Esophagus (tissue), 2 donors: ENCODE measurements around the gene PDE4B. TPM values are rescaled to one million over a fixed set of nuclear protein-coding genes. Genes with fewer than 3 reads are reported as not detected.

Experiments
- H3K27ac ChIP-seq, 2 donors: one replicate each; pipeline ENCODE4 v1.5.1; 2013; ENCODE audit warnings: low read depth in 2 of 2, mild to moderate bottlenecking in 2 of 2, inconsistent platforms in 1 of 2, low read length in 1 of 2, moderate library complexity in 1 of 2
- H3K27me3 ChIP-seq, 2 donors: one replicate each; pipeline ENCODE4 v1.6.1; 2013; ENCODE audit warnings: low read length in 2 of 2, control low read depth in 1 of 2, mild to moderate bottlenecking in 1 of 2; ENCODE audit not compliant: insufficient read depth in 2 of 2, control insufficient read depth in 1 of 2
- H3K36me3 ChIP-seq, 2 donors: one replicate each; pipeline ENCODE4 v1.6.1; 2013; ENCODE audit warnings: low read length in 1 of 2; ENCODE audit not compliant: control insufficient read depth in 2 of 2, insufficient read depth in 2 of 2
- H3K4me1 ChIP-seq, 2 donors: one replicate each; pipeline ENCODE4 v1.6.1; 2013; ENCODE audit warnings: low read length in 1 of 2; ENCODE audit not compliant: control insufficient read depth in 2 of 2, insufficient read depth in 2 of 2
- H3K4me3 ChIP-seq, 2 donors: one replicate each; pipeline ENCODE4 v1.5.1; 2013; ENCODE audit warnings: low read length in 2 of 2, mild to moderate bottlenecking in 2 of 2, low read depth in 1 of 2, moderate library complexity in 1 of 2
- H3K9me3 ChIP-seq, 2 donors: one replicate each; pipeline ENCODE4 v1.6.1; 2013; ENCODE audit warnings: mild to moderate bottlenecking in 2 of 2, low read depth in 1 of 2, low read length in 1 of 2, moderate library complexity in 1 of 2; ENCODE audit not compliant: control insufficient read depth in 2 of 2, insufficient read depth in 1 of 2
- WGBS, 2 donors: extraction: QIAGEN DNeasy Blood & Tissue Kit; methylation state at CpG; one replicate each; pipeline ENCODE4 v1.1.7; 2013; 5-methylcytosine and 5-hydroxymethylcytosine counted together
- polyA plus RNA-seq, 2 donors: library from polyadenylated mRNA; stranded (reverse); fragments of 200-250 nt; gene quantifications; one replicate each; pipeline ENCODE4 v1.2.3, GENCODE V29; 2013
- donor health status: healthy with polysubstance abuse.
- donor health status: Bipolar disorder and iron deficiency.

Gene PDE4B
- polyA plus RNA-seq, 2 donors, result 0.51 to 1.4 TPM

DNA sequence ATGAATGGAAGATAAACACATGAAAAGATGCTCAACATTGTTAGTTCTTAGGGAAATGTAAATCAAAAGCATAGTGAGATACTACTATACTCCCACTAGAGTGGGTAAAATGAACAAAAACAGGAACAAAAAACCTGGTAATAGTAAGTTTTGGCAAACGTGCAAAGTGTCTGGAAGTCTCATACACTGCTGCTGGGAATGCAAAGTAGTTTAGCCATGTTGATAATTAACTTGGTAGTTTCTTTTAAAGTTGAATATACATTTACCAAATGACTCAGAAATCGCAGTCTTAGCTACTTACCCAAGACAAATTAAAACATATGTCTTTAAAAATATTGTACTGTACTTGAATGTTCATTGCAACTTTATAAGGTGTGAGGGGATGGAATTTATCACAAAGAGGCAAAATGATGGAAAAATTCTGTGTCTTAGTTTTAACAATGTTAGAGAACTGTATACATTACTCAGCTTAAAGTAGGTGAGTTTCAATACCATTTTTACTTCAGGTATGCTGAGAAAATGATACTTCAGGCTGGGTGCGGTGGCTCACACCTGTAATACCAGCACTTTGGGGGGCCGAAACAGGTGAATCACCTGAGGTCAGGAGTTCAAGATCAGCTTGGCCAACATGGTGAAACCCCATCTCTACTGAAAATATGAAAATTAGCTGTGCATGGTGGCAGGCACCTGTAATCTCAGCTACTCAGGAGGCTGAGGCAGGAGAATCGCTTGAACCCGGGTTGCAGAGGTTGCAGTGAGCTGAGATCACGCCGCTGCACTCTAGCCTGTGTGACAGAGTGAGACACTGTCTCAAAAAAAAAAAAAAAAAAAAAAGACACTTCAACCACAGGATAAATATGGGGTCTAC lies 102.3 kb downstream of the PDE4B start:
- Histone ChIP-seq H3K36me3 (no peaks in the 10 kb centered on the region), H3K4me1 (no peaks in the 10 kb centered on the region), H3K9me3 (no peaks in the 10 kb centered on the region), H3K27me3 (no peaks in the 10 kb centered on the region), H3K4me3 (no peak overlapping the region), H3K27ac (no peak overlapping the region)
- WGBS, 2 donors, result 74 to 75% methylated on average over 8 of the region's 8 CpGs

DNA sequence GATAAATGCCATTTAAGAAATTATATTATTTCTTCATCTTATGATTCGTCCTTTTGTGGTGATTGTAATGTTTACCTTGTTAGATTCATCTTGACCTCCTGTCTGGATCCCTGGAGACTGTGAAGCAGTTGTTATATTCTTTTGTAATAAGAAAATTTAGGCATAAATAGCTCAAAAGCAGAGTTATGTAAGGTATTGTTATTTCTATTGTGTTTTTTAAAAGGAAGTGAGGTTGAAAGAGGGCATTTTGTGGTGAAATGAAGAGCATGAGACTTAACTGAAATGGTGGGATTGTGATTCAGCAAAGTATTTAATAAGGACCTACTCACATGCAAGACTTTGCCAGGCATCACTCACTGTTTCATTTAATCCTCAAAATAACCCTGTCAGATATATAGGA lies 104.0 kb downstream of the PDE4B start:
- H3K9me3 ChIP-seq, result no peaks in the 10 kb centered on the region
- no peak overlapping the region for H3K4me3 ChIP-seq
- WGBS, 2 donors, result 41 to 45% methylated on average over 1 of the region's 1 CpG

DNA sequence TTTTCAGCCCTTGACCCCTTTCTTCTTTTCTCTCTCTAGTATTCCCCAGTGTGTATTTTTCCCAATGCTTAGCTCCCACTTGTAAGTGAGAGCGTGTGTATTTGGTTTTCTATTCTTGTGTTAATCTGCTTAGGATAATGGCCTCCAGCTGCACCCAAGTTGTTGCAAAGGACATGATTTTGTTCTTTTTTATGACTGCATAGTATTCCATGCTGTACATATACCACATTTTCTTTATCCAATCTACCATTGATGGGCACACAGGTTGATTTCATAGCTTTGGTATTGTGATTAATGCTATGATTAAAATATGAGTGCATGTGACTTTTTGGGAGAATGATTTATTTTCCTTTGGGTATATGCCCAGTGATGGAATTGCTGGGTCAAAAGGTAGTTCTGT lies 104.8 kb downstream of the PDE4B start:
- no peaks in the 10 kb centered on the region for H3K9me3 ChIP-seq
- no peaks in the 10 kb centered on the region for H3K27me3 ChIP-seq
- no peak overlapping the region for H3K4me3 ChIP-seq
- H3K36me3 ChIP-seq, result no peaks in the 10 kb centered on the region
- H3K4me1 ChIP-seq, result no peaks in the 10 kb centered on the region
- no peak overlapping the region for H3K27ac ChIP-seq
- 67 to 72% methylated on average over 1 of the region's 1 CpG for WGBS, 2 donors

More for the DNA sequence above, 104.0 kb downstream of the PDE4B start:
- H3K4me1 ChIP-seq, result no peaks in the 10 kb centered on the region
- H3K36me3 ChIP-seq, result no peaks in the 10 kb centered on the region
- H3K27ac ChIP-seq, result no peak overlapping the region
- H3K27me3 ChIP-seq, result no peaks in the 10 kb centered on the region

DNA sequence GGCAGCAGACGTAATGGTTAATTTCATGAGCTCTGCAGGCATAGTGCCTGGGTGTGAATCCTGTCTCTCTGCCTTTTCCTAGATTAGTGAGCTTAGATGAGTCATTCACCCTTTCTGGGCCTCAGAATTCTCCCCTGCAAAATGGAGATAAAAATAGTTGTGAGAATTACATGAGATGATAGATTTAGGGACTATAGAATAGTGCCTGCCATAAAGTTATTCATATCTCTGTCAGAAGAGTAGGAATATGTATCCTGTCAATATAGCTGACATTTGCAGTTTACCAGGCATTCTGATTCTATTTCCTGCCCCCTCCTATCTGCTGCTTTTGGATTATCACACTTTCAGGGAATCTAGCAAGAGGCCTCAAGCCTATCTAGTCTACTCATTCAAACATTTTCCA lies 112.0 kb downstream of the PDE4B start:
- Histone ChIP-seq H3K9me3 (no peaks in the 10 kb centered on the region), H3K27me3 (no peaks in the 10 kb centered on the region), H3K27ac (no peak overlapping the region), H3K36me3 (no peaks in the 10 kb centered on the region), H3K4me1 (no peaks in the 10 kb centered on the region), H3K4me3 (no peak overlapping the region)
- 37 to 45% methylated on average over 1 of the region's 1 CpG for WGBS, 2 donors

DNA sequence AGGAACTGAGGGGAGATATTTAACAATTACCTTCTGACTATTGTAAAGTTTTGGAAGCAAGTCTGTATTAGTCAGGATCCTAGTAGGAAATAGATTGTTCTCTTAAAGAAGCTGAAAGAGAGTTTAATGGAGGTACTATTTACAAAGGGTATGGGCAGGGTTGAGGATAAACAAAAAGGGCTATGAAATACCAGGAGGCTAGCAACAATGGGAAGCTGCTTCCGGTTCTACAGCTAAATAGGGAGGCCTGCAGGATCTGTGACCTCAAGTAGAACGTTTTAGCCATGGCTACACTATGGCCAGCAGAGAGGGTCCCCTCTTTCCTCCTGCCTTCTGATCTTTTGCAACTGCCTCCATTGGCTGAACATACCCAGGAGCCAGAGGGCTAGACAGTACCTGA lies 117.7 kb downstream of the PDE4B start:
- Histone ChIP-seq H3K27me3 (no peaks in the 10 kb centered on the region), H3K9me3 (no peaks in the 10 kb centered on the region), H3K36me3 (no peaks in the 10 kb centered on the region), H3K4me3 (no peak overlapping the region), H3K27ac (no peak overlapping the region), H3K4me1 (no peaks in the 10 kb centered on the region)
- 37 to 51% methylated on average over 2 of the region's 2 CpGs for WGBS, 2 donors

DNA sequence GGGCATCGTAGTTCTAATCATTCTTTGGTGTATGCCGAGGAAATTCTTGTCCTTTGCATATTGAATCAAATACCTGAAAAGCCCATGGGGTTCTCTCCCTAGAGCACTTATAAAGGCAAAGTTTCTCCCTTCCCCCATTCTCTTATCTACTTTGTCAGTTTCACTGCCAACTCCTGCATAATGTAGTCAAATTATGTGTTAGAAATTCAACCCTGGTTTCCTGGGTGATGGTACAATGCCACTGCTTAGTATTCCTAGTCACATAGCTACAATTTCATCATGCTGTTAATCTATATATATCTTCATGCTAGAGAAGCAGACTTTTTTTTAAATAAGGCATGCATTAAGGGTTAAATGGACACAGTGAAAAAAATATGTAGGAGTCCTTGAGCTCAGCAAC lies 119.0 kb downstream of the PDE4B start:
- H3K4me1 ChIP-seq, result no peaks in the 10 kb centered on the region
- WGBS, 2 donors, result 61 to 74% methylated on average over 2 of the region's 2 CpGs
- H3K9me3 ChIP-seq, result no peaks in the 10 kb centered on the region
- H3K4me3 ChIP-seq, result no peak overlapping the region
- no peaks in the 10 kb centered on the region for H3K36me3 ChIP-seq
- no peaks in the 10 kb centered on the region for H3K27me3 ChIP-seq
- no peak overlapping the region for H3K27ac ChIP-seq

DNA sequence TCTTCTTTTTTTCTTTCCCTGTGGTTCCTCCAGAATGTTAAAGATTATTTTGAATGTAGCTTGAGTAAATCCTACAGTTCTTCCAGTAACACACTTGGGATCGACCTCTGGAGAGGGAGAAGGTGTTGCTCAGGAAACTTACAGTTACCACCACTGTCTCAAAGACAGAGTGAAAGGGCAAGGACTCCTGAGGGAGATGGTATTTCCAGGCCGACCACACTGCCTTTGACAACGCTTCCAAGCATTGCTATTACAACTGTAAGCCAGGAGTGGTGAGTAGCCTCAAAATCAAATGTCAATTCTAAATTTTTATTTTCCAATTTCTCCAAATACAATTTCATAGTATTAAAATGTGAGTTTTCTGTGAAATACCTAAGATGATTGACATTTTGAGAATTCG lies 125.9 kb downstream of the PDE4B start:
- 56 to 62% methylated on average over 4 of the region's 4 CpGs for WGBS, 2 donors
- H3K4me1 ChIP-seq, result no peaks in the 10 kb centered on the region
- H3K4me3 ChIP-seq, result no peak overlapping the region
- no peaks in the 10 kb centered on the region for H3K27me3 ChIP-seq
- no peak overlapping the region for H3K27ac ChIP-seq
- H3K9me3 ChIP-seq, result no peaks in the 10 kb centered on the region
- H3K36me3 ChIP-seq, result no peaks in the 10 kb centered on the region

DNA sequence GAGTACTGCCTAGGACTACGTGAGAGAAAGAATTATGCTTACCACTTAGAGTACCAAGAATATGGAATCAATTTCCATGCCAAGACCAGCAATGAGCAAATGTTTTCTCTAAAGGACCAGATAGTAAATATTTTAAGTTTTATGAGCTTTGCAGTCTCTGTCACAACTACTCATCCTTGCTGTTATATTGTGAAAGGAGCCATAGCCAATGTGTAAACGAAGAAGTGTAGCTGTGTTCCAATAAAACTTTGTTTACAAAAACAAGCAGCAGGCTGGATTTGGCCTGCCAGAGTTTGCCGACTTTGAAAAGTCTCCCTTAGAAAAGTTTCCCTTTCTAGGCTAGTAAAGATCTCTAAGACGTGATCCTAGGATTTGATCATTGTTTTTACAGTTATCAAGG lies 128.8 kb downstream of the PDE4B start:
- WGBS, 2 donors, result 54 to 55% methylated on average over 4 of the region's 4 CpGs
- H3K36me3 ChIP-seq, result no peaks in the 10 kb centered on the region
- H3K4me3 ChIP-seq, result no peak overlapping the region
- no peaks in the 10 kb centered on the region for H3K9me3 ChIP-seq
- no peak overlapping the region for H3K27ac ChIP-seq
- H3K27me3 ChIP-seq, result no peaks in the 10 kb centered on the region
- H3K4me1 ChIP-seq, result no peaks in the 10 kb centered on the region

DNA sequence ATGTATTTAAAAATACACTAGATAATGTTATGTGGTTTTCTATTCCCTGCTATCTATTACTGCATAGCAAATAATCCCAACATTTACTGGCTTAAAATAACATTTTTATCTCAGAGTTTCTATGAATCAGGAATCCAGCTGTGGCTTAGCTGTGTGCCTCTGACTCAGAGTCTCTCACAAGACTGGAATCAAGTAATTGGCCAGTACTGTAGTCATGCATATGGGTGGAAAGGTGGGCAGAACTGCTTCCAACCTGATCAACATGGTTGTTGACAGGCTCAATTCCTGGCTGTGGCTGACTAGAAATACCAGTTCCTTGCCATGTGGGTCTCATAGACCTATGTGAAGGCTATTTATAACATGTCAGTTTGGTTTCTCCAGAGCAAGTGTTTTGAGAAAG lies 131.8 kb downstream of the PDE4B start:
- no peaks in the 10 kb centered on the region for H3K27me3 ChIP-seq
- no peak overlapping the region for H3K4me3 ChIP-seq
- H3K27ac ChIP-seq, result no peak overlapping the region
- no peaks in the 10 kb centered on the region for H3K4me1 ChIP-seq
- no peaks in the 10 kb centered on the region for H3K36me3 ChIP-seq
- H3K9me3 ChIP-seq, result no peaks in the 10 kb centered on the region

DNA sequence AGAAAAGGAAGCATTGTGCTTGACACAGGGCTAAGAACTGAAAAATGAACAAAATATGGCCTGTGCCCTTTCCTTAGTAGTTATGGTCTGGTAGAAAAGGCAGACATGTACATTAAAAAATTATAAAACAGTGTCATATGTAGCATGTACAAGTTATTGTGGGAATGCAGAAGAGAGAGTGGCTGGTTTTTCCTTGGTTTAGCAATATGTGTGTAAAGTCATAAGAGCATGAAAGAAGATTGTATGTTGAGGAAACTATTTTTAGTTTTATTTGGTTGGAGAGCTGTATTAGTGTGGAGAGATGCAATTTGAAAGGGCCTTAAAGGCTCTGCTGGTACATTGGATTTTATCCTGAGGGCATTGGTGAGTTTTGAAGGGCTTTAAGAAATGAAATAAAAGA lies 145.8 kb downstream of the PDE4B start:
- Histone ChIP-seq H3K4me1 (no peaks in the 10 kb centered on the region), H3K27ac (no peak overlapping the region), H3K27me3 (no peaks in the 10 kb centered on the region)

More for the DNA sequence above, 145.8 kb downstream of the PDE4B start:
- no peak overlapping the region for H3K4me3 ChIP-seq
- H3K9me3 ChIP-seq, result no peaks in the 10 kb centered on the region
- H3K36me3 ChIP-seq, result no peaks in the 10 kb centered on the region
